Esophagus squamous epithelium (tissue), 4 donors: ENCODE results near the gene ITPK1.

ENCODE experiments used
- POLR2A ChIP-seq, 4 donors: fragments of 450-650 bp; IDR thresholded peaks; one replicate each; pipeline ENCODE4 v1.6.1; 2017; ENCODE audit warnings: antibody characterized with exemption in 4 of 4, mild to moderate bottlenecking in 4 of 4, moderate library complexity in 3 of 4
- TF ChIP-seq, protein P1 (sequence below), 6 experiments: fragments of 450-650 bp in 4 of 6; fragments of 200-600 bp in 2 of 6; sonication (generic) in 2 of 6; IDR thresholded peaks; one replicate each; pipeline ENCODE4 v1.5.1; 2016 to 2019; ENCODE audit warnings: antibody characterized with exemption in 6 of 6, mild to moderate bottlenecking in 4 of 6, moderate library complexity in 4 of 6

DNA sequence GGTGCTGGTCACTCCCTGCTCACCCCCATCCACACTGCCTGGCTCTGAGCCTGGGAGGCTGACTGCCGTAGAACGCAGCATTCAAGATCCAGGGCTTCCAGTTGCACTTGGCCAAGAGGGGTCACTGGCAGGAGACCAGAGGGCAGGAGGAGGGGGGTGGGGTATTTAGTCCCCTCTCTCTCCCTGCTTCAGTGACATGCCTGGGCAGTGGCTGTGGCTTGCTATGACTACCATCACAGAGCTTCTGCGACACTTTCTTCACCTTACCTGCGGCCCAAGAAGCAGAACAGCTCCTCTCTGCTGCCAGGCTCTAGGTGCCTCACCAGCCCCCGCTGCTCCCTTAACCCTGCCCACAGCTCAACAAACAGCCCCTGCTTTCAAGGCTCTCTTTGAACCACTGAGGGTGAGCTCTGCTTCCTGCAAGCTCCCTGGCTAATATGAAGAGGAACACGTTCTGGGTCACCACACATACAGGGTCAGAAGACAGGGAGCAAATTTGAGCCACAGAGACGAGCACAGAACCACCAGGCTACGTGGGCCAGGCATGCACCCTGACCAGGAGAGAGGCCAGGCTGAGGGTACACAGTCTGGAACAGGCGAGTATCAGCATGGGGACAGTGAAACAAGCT, 55.7 kb downstream of the ITPK1 start:
- TF ChIP-seq, protein P1, sequence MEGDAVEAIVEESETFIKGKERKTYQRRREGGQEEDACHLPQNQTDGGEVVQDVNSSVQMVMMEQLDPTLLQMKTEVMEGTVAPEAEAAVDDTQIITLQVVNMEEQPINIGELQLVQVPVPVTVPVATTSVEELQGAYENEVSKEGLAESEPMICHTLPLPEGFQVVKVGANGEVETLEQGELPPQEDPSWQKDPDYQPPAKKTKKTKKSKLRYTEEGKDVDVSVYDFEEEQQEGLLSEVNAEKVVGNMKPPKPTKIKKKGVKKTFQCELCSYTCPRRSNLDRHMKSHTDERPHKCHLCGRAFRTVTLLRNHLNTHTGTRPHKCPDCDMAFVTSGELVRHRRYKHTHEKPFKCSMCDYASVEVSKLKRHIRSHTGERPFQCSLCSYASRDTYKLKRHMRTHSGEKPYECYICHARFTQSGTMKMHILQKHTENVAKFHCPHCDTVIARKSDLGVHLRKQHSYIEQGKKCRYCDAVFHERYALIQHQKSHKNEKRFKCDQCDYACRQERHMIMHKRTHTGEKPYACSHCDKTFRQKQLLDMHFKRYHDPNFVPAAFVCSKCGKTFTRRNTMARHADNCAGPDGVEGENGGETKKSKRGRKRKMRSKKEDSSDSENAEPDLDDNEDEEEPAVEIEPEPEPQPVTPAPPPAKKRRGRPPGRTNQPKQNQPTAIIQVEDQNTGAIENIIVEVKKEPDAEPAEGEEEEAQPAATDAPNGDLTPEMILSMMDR (IDR thresholded peaks at IDR 0.05), result no peak
- TF ChIP-seq POLR2A (IDR thresholded peaks at IDR 0.05), result no peak
